ENCODE results near the gene CCDC92. TPM values are rescaled to one million over a fixed set of nuclear protein-coding genes. Genes with fewer than 3 reads are reported as not detected.

CCDC92 gene
- total and polyA plus RNA-seq, 2 of the 13 experiments (the other 11 are each of a cell fraction or from before 2014, with no cell fraction given), result 5.4 to 14.7 TPM

DNA sequence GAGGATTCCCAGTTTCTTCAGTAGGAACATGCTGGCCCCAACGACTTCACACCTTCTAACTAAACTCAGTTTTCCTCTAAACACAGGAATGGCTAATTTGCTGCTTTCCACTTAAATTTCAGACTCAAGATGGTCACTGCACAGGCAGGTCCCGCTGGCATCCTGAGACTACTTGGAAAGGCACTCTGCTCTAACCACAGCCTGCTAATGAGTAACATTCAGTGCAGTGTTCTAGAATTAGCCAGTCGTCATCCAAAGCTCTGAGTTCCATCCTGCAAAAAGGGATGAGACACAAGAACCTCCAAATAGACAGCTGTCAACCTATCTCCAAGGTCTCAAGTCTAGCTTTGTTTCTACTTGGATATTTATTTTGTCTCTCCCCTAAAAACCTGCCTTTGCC, 6.0 kb downstream of the CCDC92 start:
- BruUV-seq (replicated peaks), result no TSS peak
- ATAC-seq (no peak), DNase-seq (ENCODE audit: low spot score) (no peak), FAIRE-seq (no peak)
- Histone ChIP-seq H3K4me3 (replicated peaks in 1 of 3; ENCODE audit: insufficient read depth in 1 of 3, low read depth in 2 of 3, low read length in 3 of 3) (no peak overlapping the region), H3K9ac (ENCODE audit: insufficient read depth, low read depth, low read length) (no peak overlapping the region), H3K36me3 (replicated peaks in 1 of 2; ENCODE audit: control insufficient read depth in 1 of 2, insufficient read depth in 2 of 2, low read length in 2 of 2) (0 out of 5 replicates have a peak, but pooled peaks cover 0 to 4% of the 10 kb centered on the region in 2 experiments), H3K27me3 (ENCODE audit: control insufficient read depth in 1 of 2, insufficient read depth in 2 of 2, low read length in 2 of 2) (no peaks in the 10 kb centered on the region), H3K4me2 (ENCODE audit: low read depth, low read length) (no peak overlapping the region), H3K4me1 (ENCODE audit: insufficient read depth, low read length) (peaks cover 14% of the 10 kb centered on the region), H4K20me1 (ENCODE audit: insufficient read depth, low read length) (no peaks in the 10 kb centered on the region), H3K79me2 (ENCODE audit: insufficient read depth, low read length) (peaks cover 29% of the 10 kb centered on the region), H3K9me3 (ENCODE audit: low read length) (no peaks in the 10 kb centered on the region), H3K27ac (ENCODE audit: extremely low read length, insufficient read depth, low read length) (no peak overlapping the region), H2AFZ (ENCODE audit: low read length) (no peak overlapping the region)
- ChIA-PET POLR2A (no interaction called here), CTCF (ENCODE audit: low intra/inter-chr PET ratio, low total read pairs) (no interaction called here)
- 97% methylated on average over 3 of the region's 3 CpGs for WGBS (ENCODE audit: low lambda C conversion rate)
- in situ Hi-C loops (cut with HindIII; ENCODE audit: extremely low pct_ligation_motif_present, low pct_unique_long_range_greater_than_20kb), result no loop called here
- TF ChIP-seq PHF20 (CRISPR knock-in tag; IDR thresholded peaks at IDR 0.05) (no peak), THAP9 (CRISPR knock-in tag; IDR thresholded peaks at IDR 0.05; ENCODE audit: borderline replicate concordance) (no peak), FOXP1 (IDR thresholded peaks at IDR 0.05) (no peak), FOXP1 (CRISPR knock-in tag; IDR thresholded peaks at IDR 0.05) (no peak), NR2F6 (IDR thresholded peaks at IDR 0.05) (no peak), NR2F6 (CRISPR knock-in tag; IDR thresholded peaks at IDR 0.05) (no peak), FOSL1 (CRISPR knock-in tag; IDR thresholded peaks at IDR 0.05; ENCODE audit: borderline replicate concordance) (no peak), SOX6 (IDR thresholded peaks at IDR 0.05) (no peak), SOX6 (CRISPR knock-in tag; IDR thresholded peaks at IDR 0.05) (no peak), RXRB (CRISPR knock-in tag; IDR thresholded peaks at IDR 0.05; ENCODE audit: borderline replicate concordance) (no peak), EP300 (IDR thresholded peaks at IDR 0.05; ENCODE audit: low read depth in 2 of 2, low read length in 2 of 2) (no peak), EP300 (CRISPR knock-in tag; IDR thresholded peaks at IDR 0.05; ENCODE audit: borderline replicate concordance) (no peak)
- TF ChIP-seq, protein P1, sequence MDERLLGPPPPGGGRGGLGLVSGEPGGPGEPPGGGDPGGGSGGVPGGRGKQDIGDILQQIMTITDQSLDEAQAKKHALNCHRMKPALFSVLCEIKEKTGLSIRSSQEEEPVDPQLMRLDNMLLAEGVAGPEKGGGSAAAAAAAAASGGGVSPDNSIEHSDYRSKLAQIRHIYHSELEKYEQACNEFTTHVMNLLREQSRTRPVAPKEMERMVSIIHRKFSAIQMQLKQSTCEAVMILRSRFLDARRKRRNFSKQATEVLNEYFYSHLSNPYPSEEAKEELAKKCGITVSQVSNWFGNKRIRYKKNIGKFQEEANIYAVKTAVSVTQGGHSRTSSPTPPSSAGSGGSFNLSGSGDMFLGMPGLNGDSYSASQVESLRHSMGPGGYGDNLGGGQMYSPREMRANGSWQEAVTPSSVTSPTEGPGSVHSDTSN (CRISPR knock-in tag; IDR thresholded peaks at IDR 0.05), result no peak
- TF ChIP-seq, protein P2, sequence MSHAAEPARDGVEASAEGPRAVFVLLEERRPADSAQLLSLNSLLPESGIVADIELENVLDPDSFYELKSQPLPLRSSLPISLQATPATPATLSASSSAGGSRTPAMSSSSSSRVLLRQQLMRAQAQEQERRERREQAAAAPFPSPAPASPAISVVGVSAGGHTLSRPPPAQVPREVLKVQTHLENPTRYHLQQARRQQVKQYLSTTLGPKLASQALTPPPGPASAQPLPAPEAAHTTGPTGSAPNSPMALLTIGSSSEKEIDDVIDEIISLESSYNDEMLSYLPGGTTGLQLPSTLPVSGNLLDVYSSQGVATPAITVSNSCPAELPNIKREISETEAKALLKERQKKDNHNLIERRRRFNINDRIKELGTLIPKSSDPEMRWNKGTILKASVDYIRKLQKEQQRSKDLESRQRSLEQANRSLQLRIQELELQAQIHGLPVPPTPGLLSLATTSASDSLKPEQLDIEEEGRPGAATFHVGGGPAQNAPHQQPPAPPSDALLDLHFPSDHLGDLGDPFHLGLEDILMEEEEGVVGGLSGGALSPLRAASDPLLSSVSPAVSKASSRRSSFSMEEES (CRISPR knock-in tag; IDR thresholded peaks at IDR 0.05), result no peak
- TF ChIP-seq, protein P3, sequence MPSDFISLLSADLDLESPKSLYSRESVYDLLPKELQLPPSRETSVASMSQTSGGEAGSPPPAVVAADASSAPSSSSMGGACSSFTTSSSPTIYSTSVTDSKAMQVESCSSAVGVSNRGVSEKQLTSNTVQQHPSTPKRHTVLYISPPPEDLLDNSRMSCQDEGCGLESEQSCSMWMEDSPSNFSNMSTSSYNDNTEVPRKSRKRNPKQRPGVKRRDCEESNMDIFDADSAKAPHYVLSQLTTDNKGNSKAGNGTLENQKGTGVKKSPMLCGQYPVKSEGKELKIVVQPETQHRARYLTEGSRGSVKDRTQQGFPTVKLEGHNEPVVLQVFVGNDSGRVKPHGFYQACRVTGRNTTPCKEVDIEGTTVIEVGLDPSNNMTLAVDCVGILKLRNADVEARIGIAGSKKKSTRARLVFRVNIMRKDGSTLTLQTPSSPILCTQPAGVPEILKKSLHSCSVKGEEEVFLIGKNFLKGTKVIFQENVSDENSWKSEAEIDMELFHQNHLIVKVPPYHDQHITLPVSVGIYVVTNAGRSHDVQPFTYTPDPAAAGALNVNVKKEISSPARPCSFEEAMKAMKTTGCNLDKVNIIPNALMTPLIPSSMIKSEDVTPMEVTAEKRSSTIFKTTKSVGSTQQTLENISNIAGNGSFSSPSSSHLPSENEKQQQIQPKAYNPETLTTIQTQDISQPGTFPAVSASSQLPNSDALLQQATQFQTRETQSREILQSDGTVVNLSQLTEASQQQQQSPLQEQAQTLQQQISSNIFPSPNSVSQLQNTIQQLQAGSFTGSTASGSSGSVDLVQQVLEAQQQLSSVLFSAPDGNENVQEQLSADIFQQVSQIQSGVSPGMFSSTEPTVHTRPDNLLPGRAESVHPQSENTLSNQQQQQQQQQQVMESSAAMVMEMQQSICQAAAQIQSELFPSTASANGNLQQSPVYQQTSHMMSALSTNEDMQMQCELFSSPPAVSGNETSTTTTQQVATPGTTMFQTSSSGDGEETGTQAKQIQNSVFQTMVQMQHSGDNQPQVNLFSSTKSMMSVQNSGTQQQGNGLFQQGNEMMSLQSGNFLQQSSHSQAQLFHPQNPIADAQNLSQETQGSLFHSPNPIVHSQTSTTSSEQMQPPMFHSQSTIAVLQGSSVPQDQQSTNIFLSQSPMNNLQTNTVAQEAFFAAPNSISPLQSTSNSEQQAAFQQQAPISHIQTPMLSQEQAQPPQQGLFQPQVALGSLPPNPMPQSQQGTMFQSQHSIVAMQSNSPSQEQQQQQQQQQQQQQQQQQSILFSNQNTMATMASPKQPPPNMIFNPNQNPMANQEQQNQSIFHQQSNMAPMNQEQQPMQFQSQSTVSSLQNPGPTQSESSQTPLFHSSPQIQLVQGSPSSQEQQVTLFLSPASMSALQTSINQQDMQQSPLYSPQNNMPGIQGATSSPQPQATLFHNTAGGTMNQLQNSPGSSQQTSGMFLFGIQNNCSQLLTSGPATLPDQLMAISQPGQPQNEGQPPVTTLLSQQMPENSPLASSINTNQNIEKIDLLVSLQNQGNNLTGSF (CRISPR knock-in tag; IDR thresholded peaks at IDR 0.05), result no peak
- intact Hi-C loops (cut with micrococcal nuclease; ENCODE audit: unreplicated experiment), result no loop called here

All from HepG2 (cell line).